ENCODE data around the gene RABEP2.
A peak's percentile ranks its signal among the peaks of the same experiment; 100 is the strongest.

Gene RABEP2

GRCh38 chr16:28958216-28958615 is 33.2 kb upstream of the RABEP2 start:
- Histone ChIP-seq H3K4me1 (ENCODE audit: control insufficient read depth, low read length) (no peaks in the 10 kb centered on the region), H3K79me2 (ENCODE audit: control insufficient read depth, low read length) (peaks cover 18% of the 10 kb centered on the region), H3K4me2 (ENCODE audit: low read length) (no peak overlapping the region), H3K27ac (ENCODE audit: low read depth, low read length) (no peak overlapping the region), H3K9me3 (ENCODE audit: control insufficient read depth, insufficient read depth, low read length) (no peaks in the 10 kb centered on the region), H3K4me3 (ENCODE audit: low read length) (no peak overlapping the region), H3F3A (ENCODE audit: control insufficient read depth, insufficient read depth) (no peaks in the 10 kb centered on the region), H3K27me3 (ENCODE audit: control insufficient read depth, low read length) (no peaks in the 10 kb centered on the region), H3K36me3 (ENCODE audit: control insufficient read depth, low read length) (peaks cover 86% of the 10 kb centered on the region), H4K20me1 (ENCODE audit: control insufficient read depth, insufficient read depth, low read depth, low read length) (no peaks in the 10 kb centered on the region), H3K9me2 (replicated peaks; ENCODE audit: control insufficient read depth, low read length) (no peaks in the 10 kb centered on the region)
- TF ChIP-seq EZH2phosphoT487 (IDR thresholded peaks at IDR 0.05; ENCODE audit: borderline replicate concordance, low read length) (no peak), CTCF (IDR thresholded peaks at IDR 0.05; ENCODE audit: low read depth, low read length, poor library complexity, severe bottlenecking) (no peak)

- no peaks in the 10 kb centered on the region for H3K9me3 ChIP-seq (ENCODE audit: control insufficient read depth, insufficient read depth, low read length)
- H3K79me2 ChIP-seq (ENCODE audit: control insufficient read depth, low read length) = peaks cover 42% of the 10 kb centered on the region
- peak overlapping the region; percentile 97 for H3K4me2 ChIP-seq (ENCODE audit: low read length)
- peaks cover 56% of the 10 kb centered on the region for H3K36me3 ChIP-seq (ENCODE audit: control insufficient read depth, low read length)
- peaks cover 14% of the 10 kb centered on the region for H3K4me1 ChIP-seq (ENCODE audit: control insufficient read depth, low read length)
- TF ChIP-seq EZH2phosphoT487 (IDR thresholded peaks at IDR 0.05; ENCODE audit: borderline replicate concordance, low read length) (no peak), CTCF (IDR thresholded peaks at IDR 0.05; ENCODE audit: low read depth, low read length, poor library complexity, severe bottlenecking) (no peak)
- H3K9me2 ChIP-seq (replicated peaks; ENCODE audit: control insufficient read depth, low read length) = no peaks in the 10 kb centered on the region
- peak overlapping the region; percentile 80 for H3K4me3 ChIP-seq (ENCODE audit: low read length)
- H3K27ac ChIP-seq (ENCODE audit: low read depth, low read length) = peak overlapping the region; percentile 61
- no peaks in the 10 kb centered on the region; the same call in 1 of the 2 replicates for H3F3A ChIP-seq (ENCODE audit: control insufficient read depth, insufficient read depth)
- H3K27me3 ChIP-seq (ENCODE audit: control insufficient read depth, low read length) = no peaks in the 10 kb centered on the region
- no peaks in the 10 kb centered on the region for H4K20me1 ChIP-seq (ENCODE audit: control insufficient read depth, insufficient read depth, low read depth, low read length)
Observed at GRCh38 chr16:28951410-28951943, 26.4 kb upstream of the RABEP2 start.

- Histone ChIP-seq H3F3A (ENCODE audit: control insufficient read depth, insufficient read depth) (no peaks in the 10 kb centered on the region; the same call in 1 of the 2 replicates), H3K9me3 (ENCODE audit: control insufficient read depth, insufficient read depth, low read length) (no peaks in the 10 kb centered on the region), H3K4me3 (ENCODE audit: low read length) (peak within 1 kb of the TSS; percentile 80), H3K4me1 (ENCODE audit: control insufficient read depth, low read length) (peaks cover 15% of the 10 kb centered on the region), H3K27me3 (ENCODE audit: control insufficient read depth, low read length) (no peaks in the 10 kb centered on the region), H4K20me1 (ENCODE audit: control insufficient read depth, insufficient read depth, low read depth, low read length) (no peaks in the 10 kb centered on the region), H3K9me2 (replicated peaks; ENCODE audit: control insufficient read depth, low read length) (no peaks in the 10 kb centered on the region), H3K27ac (ENCODE audit: low read depth, low read length) (peak within 1 kb of the TSS; percentile 61), H3K36me3 (ENCODE audit: control insufficient read depth, low read length) (peaks cover 50% of the 10 kb centered on the region), H3K79me2 (ENCODE audit: control insufficient read depth, low read length) (peaks cover 41% of the 10 kb centered on the region), H3K4me2 (ENCODE audit: low read length) (peak within 1 kb of the TSS; percentile 97)
- TF ChIP-seq CTCF (IDR thresholded peaks at IDR 0.05; ENCODE audit: low read depth, low read length, poor library complexity, severe bottlenecking) (no peak), EZH2phosphoT487 (IDR thresholded peaks at IDR 0.05; ENCODE audit: borderline replicate concordance, low read length) (no peak)
Observed at GRCh38 chr16:28950648-28951409, 25.8 kb upstream of the RABEP2 start, which contains the start of gene NFATC2IP. Gene NFATC2IP (plus strand): TSS chr16:28950937. CDS start chr16:28951012, 75 bp downstream.
